ENCODE results near the gene MORC3.
"Not testable (repeated sequence)": the region's sequence is repeated elsewhere in the genome, so short reads cannot be mapped to it uniquely, and the experiment has no call there.

The MORC3 gene

GRCh38 chr21:36319767-36320420 lies at the start of gene MORC3:
MORC3 (plus strand) TSS chr21:36320197; CDS start chr21:36320265, 68 bp downstream.
- Histone ChIP-seq H3K36me3 (peaks cover 0 to 8% (median 0%) of the 10 kb centered on the region in 3 donors), H3K27me3 (no peaks in the 10 kb centered on the region), H3K4me3 (peak within 1 kb of the TSS; percentile 81 to 88), H3K27ac (peak within 1 kb of the TSS; percentile 95 to 98), H3K4me1 (peaks cover 0 to 40% (median 26%) of the 10 kb centered on the region in 4 donors), H3K9me3 (no peaks in the 10 kb centered on the region)
- intact Hi-C loops (cut with DNase I; ENCODE audit: low total_unique reads) = loop anchor here (1.0 to 10.0 kb wide), 2 partner anchors 164 to 255 kb away; partner anchors contain the start of genes DOP1B and SETD4
- no peak for TF ChIP-seq CTCF (IDR thresholded peaks at IDR 0.05)
- peak; percentile 97 to 99 for DNase-seq

- DNase-seq; H3K27me3 ChIP-seq; intact Hi-C loops (cut with DNase I; ENCODE audit: low total_unique reads); H3K4me3 ChIP-seq; H3K4me1 ChIP-seq; H3K9me3 ChIP-seq; H3K27ac ChIP-seq: not testable (repeated sequence)
- peaks cover 0 to 29% (median 13%) of the 10 kb centered on the region in 3 donors for H3K36me3 ChIP-seq
Observed at GRCh38 chr21:36270786-36271695, 49.0 kb upstream of the MORC3 start.

GRCh38 chr21:36274128-36274527 lies 45.9 kb upstream of the MORC3 start:
- no peaks in the 10 kb centered on the region for H3K9me3 ChIP-seq
- TF ChIP-seq CTCF (IDR thresholded peaks at IDR 0.05) = no peak

GRCh38 chr21:36282568-36283230 lies 37.3 kb upstream of the MORC3 start:
- intact Hi-C loops (cut with DNase I; ENCODE audit: low total_unique reads) = no loop called here
- peaks cover 4 to 47% (median 38%) of the 10 kb centered on the region in 3 donors for H3K36me3 ChIP-seq
- no peak overlapping the region for H3K27ac ChIP-seq
- H3K9me3 ChIP-seq = no peaks in the 10 kb centered on the region
- DNase-seq = no peak
- TF ChIP-seq CTCF (IDR thresholded peaks at IDR 0.05) = no peak
- no peak overlapping the region for H3K4me3 ChIP-seq
- H3K4me1 ChIP-seq = no peaks in the 10 kb centered on the region
- H3K27me3 ChIP-seq = no peaks in the 10 kb centered on the region

More at GRCh38 chr21:36274128-36274527, 45.9 kb upstream of the MORC3 start:
- H3K4me1 ChIP-seq = no peaks in the 10 kb centered on the region
- no peak overlapping the region for H3K4me3 ChIP-seq
- H3K27ac ChIP-seq = no peak overlapping the region
- DNase-seq = no peak
- intact Hi-C loops (cut with DNase I; ENCODE audit: low total_unique reads) = no loop called here
- H3K27me3 ChIP-seq = no peaks in the 10 kb centered on the region
- H3K36me3 ChIP-seq = peaks cover 8 to 39% (median 28%) of the 10 kb centered on the region in 3 donors

- H3K4me1 ChIP-seq; H3K27me3 ChIP-seq; H3K9me3 ChIP-seq; DNase-seq; H3K4me3 ChIP-seq; intact Hi-C loops (cut with DNase I; ENCODE audit: low total_unique reads); H3K27ac ChIP-seq: not testable (repeated sequence)
- peaks cover 2 to 47% (median 36%) of the 10 kb centered on the region in 3 donors for H3K36me3 ChIP-seq
Observed at GRCh38 chr21:36283231-36283622, 36.8 kb upstream of the MORC3 start.

GRCh38 chr21:36288651-36289243 lies 31.2 kb upstream of the MORC3 start:
- no peak for DNase-seq
- intact Hi-C loops (cut with DNase I; ENCODE audit: low total_unique reads) = no loop called here
- no peak overlapping the region for H3K27ac ChIP-seq
- H3K9me3 ChIP-seq = no peaks in the 10 kb centered on the region
- no peak overlapping the region for H3K4me3 ChIP-seq
- H3K4me1 ChIP-seq = no peaks in the 10 kb centered on the region
- peaks cover 27 to 58% (median 33%) of the 10 kb centered on the region in 3 donors for H3K36me3 ChIP-seq
- TF ChIP-seq CTCF (IDR thresholded peaks at IDR 0.05) = no peak
- no peaks in the 10 kb centered on the region for H3K27me3 ChIP-seq
